SIG-M5 (cell line): ENCODE measurements around the gene SAA2.
"Not testable (repeated sequence)": the region's sequence is repeated elsewhere in the genome, so short reads cannot be mapped to it uniquely, and the experiment has no call there.

Experiments
- DNase-seq: peaks from one replicate; lab custom pipeline; 2025; lab: John Stamatoyannopoulos, UW

Gene SAA2

GRCh38 chr11:18248561-18248960 lies at the start of gene SAA2:
Gene SAA2 (minus strand): TSS chr11:18248668. CDS start chr11:18248011, 657 bp downstream.
- DNase-seq = no peak

- no peak for DNase-seq
Measured at GRCh38 chr11:18295316-18295715, 46.8 kb upstream of the SAA2 start.

- DNase-seq = no peak
Measured at GRCh38 chr11:18294862-18295261, 46.4 kb upstream of the SAA2 start.

GRCh38 chr11:18288911-18289310 lies 40.4 kb upstream of the SAA2 start:
- no peak for DNase-seq

GRCh38 chr11:18285841-18286240 lies 37.4 kb upstream of the SAA2 start:
- DNase-seq = no peak

- DNase-seq = no peak
Measured at GRCh38 chr11:18282626-18283025, 34.2 kb upstream of the SAA2 start.

- DNase-seq = no peak
Measured at GRCh38 chr11:18280438-18281045, 32.1 kb upstream of the SAA2 start.

GRCh38 chr11:18277565-18278271 lies 29.2 kb upstream of the SAA2 start:
- peak; percentile 39 for DNase-seq

- DNase-seq = no peak
Measured at GRCh38 chr11:18271206-18271605, 22.7 kb upstream of the SAA2 start.

- DNase-seq = no peak
Measured at GRCh38 chr11:18270102-18270501, 21.6 kb upstream of the SAA2 start.

GRCh38 chr11:18269252-18269651 lies 20.8 kb upstream of the SAA2 start:
- not testable (repeated sequence) for DNase-seq

- not testable (repeated sequence) for DNase-seq
Measured at GRCh38 chr11:18267335-18268133, 19.1 kb upstream of the SAA2 start.

GRCh38 chr11:18265949-18266348 lies 17.5 kb upstream of the SAA2 start, which contains the start of gene SAA1:
Gene SAA1 (plus strand): TSS chr11:18266264. CDS start chr11:18266888, 624 bp downstream.
- DNase-seq = no peak

GRCh38 chr11:18264677-18265555 lies 16.4 kb upstream of the SAA2 start:
- no peak for DNase-seq

- no peak for DNase-seq
Measured at GRCh38 chr11:18264035-18264434, 15.6 kb upstream of the SAA2 start.

- DNase-seq = not testable (repeated sequence)
Measured at GRCh38 chr11:18262681-18263350, 14.3 kb upstream of the SAA2 start.

GRCh38 chr11:18261721-18262120 lies 13.3 kb upstream of the SAA2 start:
- no peak for DNase-seq

GRCh38 chr11:18259259-18259658 lies 10.8 kb upstream of the SAA2 start:
- DNase-seq = no peak

GRCh38 chr11:18254781-18255361 lies 6.4 kb upstream of the SAA2 start:
- no peak for DNase-seq

GRCh38 chr11:18253778-18254338 lies 5.4 kb upstream of the SAA2 start:
- DNase-seq = no peak

GRCh38 chr11:18253233-18253632 lies 4.8 kb upstream of the SAA2 start:
- no peak for DNase-seq
